Right renal cortex interstitium (tissue), 3 donors: ENCODE results near the gene ETF1. TPM values are rescaled to one million over a fixed set of nuclear protein-coding genes. Genes with fewer than 3 reads are reported as not detected.

ENCODE experiments used
- DNase-seq, 3 donors: peaks; one replicate each; pipeline ENCODE4 v3.0.0-alpha.2; 2013; ENCODE audit warnings: low read depth in 3 of 3, low spot score in 2 of 3
- polyA plus RNA-seq, 3 donors: library from polyadenylated mRNA; unstranded; fragments of 120-200 nt; gene quantifications; one replicate each; pipeline ENCODE4 v1.2.1, GENCODE V29; 2013; ENCODE audit not compliant: insufficient read length in 3 of 3

The ETF1 gene
- polyA plus RNA-seq, 3 donors = 75.5 to 82.8 (median 79.5) TPM

DNA sequence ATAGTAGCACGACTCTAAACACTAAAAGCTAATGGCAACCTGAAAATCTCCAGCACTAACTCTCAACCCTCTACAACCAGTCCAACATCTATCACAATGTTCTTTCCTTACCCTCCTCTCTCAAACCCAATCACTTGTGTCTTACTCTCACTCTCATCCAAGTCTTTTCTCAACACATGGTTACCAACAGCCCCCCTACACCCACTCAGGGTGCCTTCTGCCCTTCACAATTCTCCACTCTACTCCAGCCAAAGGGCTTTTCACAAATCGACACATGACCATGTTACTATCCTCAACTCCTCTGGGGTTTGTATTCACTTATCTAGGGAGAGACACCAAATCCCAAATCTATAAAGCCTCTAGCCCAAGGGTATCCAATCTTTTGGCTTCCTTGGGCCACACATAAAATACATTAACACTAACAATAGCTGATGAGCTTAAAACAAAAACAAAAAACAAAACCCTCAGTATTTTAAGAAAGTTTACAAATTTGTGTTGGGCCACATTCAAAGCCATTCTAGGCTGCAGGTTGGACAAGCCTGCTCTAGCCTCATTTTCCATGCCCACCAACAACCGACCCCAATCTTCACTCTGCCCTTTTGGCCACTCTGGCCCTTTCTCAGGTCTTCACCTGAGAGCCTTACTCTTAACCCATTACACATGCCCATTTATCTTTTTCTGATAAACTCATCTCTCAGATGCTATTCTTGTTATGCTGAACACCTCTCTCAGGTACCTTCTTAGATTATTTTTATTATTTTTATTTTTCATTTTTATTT, 20.5 kb upstream of the ETF1 start:
- DNase-seq = no peak

- no peak for DNase-seq
Measured at GRCh38 chr5:138560971-138561370, 17.9 kb upstream of the ETF1 start.

- DNase-seq = no peak
Measured at GRCh38 chr5:138559937-138560336, 16.9 kb upstream of the ETF1 start.

DNA sequence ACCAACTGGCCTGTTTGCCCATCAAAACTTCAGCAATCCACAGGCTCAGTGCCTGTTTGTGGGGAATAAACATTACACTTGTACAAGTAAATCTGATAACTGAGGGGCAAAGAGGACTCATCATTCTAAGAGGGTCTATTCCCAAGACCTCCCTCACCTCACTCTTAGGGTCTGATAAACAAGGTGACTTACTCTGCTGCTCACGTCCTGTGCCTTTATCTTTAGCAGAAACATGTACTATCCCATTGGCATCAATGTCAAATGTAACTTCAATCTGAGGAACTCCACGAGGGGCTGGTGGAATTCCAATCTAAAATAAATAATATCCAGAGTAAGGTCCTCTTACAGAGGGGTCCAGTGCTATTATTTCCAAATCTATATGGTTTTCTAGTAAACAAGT, 14.6 kb upstream of the ETF1 start:
- no peak for DNase-seq

DNA sequence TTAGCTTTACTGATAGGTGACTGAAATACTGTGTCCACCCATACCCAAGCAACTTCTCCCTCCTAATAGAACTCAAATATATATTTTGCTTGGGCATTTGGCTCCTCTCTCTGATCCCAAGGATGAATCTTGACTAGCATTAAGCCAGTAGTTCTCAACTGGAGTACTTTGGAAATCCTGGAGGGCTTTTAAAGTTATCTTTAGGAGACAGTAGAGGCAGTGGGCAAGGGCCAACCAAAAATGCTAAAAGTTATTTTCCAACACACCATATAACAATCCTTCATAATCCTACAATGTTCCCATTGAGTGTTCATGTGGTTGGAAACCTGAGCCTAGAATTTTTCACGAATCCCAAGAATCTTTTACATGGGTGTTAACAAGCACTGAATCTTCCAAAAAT, 11.1 kb upstream of the ETF1 start:
- DNase-seq = no peak

GRCh38 chr5:138553437-138554095, 10.5 kb upstream of the ETF1 start:
- DNase-seq = no peak

DNA sequence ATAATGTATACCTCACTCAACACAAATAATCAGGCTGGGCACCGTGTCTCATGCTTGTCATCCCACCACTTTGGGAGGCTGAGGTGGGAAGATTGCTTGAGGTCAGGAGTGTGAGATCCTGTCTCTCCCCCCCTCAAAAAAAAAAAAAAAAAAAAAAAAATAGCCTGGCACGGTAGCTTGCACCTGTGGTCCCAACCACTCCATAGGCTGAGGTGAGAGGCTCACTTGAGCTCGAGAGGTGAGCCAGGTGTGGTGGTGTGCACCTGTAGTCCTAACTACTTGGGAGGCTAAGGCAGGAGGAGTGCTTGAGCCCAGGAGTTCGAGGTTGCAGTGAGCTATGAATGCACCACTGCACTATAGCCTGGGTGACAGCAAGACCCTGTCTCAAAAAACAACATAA, 9.6 kb upstream of the ETF1 start:
- no peak for DNase-seq

- no peak for DNase-seq
Measured at GRCh38 chr5:138549414-138549813, 6.4 kb upstream of the ETF1 start.

GRCh38 chr5:138545919-138546562, 3.0 kb upstream of the ETF1 start:
- DNase-seq = no peak

DNA sequence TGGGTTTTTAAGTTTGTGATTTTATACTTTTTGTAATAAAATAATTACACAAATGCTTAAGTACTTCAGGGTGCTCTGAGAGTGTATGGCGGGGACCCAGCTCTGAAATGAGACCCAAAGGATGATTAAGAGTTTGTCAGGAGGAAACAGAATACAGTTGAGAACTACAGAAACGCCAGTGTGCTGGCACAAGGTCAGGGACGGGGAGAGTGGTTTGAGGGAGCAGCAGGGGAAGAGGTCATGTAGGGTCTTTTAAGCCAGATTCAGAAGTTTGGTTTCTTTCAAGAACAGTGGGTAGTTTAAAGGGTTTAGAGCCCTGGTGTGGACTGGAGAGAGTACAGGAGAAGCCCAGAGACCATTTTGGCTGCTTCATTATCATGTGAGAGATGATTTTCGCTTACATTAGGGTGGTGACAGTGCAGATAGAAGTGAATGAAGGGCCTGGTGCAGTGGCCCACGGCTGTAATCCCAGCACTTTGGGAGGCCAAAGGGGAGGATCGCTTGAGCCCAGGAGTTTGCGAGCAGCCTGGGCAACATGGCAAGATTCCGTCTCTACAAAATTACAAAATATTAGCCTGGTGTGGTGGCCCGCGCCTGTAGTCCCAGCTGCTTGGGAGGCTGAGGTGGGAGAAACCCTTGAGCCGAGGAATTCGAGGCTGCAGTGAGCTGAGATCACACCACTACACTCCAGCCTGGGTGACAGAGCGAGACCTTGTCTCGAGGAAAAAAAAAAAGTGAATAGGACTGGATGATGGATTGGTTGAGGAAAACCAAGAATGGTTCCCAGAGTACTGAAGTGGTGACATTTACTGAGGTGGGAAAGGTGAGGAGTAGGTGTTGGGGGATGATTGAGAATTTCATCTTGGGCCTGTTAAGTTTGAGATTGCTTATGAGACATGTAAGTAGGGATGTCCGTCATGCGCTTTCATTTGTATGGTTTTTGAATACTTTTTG, 1.4 kb upstream of the ETF1 start:
- DNase-seq = no peak

DNA sequence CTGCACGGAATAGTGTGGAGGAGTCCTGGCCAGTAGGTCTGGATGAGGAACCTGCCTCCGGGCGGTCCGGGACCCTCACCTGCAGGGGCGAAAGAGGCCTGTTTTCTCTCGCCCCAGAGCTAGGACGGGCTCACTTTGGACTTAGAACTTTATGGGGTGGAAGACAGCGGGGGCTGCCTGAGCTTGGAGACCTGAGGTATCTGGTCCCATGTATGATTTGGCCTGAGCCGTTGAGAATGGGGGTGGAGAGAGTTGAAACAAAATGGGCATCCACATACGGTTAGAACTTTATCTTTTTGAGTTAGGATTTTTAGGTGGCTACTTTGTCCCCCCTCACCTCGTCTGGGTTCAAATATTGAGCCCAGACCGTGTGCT, 681 bp upstream of the ETF1 start:
- DNase-seq = no peak

- DNase-seq = no peak
Measured at GRCh38 chr5:138542180-138542955, 668 bp downstream of the ETF1 start.

DNA sequence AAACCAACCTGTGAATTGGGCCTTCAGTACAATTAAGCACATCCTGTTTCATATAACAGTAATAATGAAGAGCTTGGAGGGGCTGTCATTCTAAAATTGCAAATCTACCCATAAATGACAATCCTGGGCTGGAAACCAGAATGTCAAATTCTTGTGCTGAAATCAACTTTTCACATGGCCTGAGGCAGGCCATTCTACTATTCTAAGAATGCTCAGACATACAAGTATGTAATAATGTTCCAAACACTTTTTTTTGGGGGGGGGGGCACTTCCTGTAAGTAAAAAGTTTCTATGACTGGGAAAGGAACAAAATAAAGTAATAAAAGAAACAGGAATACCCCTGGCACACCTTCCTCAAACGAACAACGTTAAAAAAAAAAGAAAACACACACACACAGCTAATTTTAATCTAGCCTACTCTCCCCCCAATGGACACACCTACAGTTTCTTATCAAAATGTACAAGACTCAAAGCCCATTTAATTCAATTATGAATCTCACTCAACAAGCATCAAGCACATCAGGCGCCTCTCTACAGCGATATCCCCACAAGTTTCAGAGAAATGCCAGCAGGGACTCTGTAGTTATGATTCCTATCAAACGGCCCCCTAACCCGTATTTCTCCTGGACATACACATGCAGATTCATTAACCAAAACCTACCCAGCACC, 1.4 kb downstream of the ETF1 start:
- DNase-seq = no peak

DNA sequence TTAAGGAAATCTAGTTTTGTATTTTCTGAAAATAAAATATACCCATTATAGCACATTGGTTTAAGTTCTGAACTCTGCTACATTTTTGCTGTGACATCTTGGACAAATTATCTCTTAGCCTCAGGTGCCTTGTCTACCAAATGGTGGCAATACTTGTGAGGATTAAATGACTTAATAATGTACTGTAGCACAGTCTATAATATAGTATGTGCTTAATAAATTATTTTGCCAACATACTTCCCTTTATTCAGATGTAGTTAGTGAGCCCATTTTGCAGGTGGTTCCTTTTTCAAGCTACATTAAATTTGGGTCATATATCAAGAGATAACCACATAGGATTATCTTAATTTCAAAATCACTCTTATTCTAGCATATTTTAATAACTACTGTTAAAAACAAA, 3.2 kb downstream of the ETF1 start:
- DNase-seq = no peak

- DNase-seq = no peak
Measured at GRCh38 chr5:138538943-138539627, 4.0 kb downstream of the ETF1 start.

DNA sequence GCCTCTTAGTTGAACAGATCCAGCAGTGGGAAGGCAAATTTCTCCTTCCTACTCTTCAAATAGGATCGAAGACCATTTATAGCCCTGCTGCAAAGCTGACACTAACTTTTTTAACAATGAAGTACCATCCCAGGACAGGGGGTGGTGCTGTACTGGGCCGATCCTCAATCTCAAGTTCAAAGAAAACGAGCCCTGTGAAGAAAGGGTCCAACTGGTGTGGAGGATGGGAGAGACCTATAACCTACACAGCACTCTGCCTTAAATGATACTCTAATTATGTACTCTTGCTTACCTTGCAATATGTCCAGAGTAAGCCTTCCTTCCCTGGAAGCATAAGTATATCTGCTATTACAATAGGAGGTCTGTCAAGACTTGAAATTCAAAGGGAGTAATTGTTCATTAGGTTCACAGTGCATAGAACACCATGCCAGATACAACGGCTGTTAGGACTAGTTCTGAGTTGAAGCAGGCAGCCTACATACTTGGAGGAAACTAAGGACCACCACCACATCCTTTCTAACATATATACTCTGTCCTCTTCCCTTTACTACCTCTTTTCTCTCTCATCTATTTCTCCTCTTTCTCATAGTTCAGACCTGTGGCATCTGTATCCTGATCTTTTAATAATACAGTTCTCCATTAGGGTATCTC, 6.2 kb downstream of the ETF1 start:
- no peak for DNase-seq

DNA sequence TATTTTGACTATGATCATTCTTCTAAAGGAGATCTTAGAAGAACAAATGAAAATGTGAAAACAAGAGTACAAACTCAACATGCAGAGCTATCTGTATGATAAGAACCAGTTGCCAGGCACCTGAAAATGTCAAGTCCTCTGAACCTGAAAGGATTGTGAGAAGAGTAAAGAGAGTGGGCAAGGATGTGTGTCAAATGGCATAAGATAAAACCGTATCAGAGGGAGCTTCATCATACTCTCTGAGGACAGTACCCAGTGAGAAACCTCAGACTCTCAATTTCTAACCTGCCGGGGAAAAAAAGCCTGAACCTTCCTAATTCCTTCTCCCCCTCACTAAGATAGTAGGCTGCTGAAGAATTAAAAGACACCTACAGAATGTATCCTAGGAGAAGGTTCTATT, 6.8 kb downstream of the ETF1 start:
- no peak for DNase-seq
